HG03354 (cell line): ENCODE data around the gene EIF4A3.

ENCODE experiments used
- ATAC-seq: cut with Tn5 transposase; IDR thresholded peaks from one replicate; pipeline ENCODE4 v1.9.1; 2021; ENCODE audit warnings: mild to moderate bottlenecking; ENCODE audit not compliant: unreplicated experiment, poor library complexity, severe bottlenecking

Gene EIF4A3

GRCh38 chr17:80142929-80143328 lies 4.0 kb downstream of the EIF4A3 start:
- no peak for ATAC-seq

DNA sequence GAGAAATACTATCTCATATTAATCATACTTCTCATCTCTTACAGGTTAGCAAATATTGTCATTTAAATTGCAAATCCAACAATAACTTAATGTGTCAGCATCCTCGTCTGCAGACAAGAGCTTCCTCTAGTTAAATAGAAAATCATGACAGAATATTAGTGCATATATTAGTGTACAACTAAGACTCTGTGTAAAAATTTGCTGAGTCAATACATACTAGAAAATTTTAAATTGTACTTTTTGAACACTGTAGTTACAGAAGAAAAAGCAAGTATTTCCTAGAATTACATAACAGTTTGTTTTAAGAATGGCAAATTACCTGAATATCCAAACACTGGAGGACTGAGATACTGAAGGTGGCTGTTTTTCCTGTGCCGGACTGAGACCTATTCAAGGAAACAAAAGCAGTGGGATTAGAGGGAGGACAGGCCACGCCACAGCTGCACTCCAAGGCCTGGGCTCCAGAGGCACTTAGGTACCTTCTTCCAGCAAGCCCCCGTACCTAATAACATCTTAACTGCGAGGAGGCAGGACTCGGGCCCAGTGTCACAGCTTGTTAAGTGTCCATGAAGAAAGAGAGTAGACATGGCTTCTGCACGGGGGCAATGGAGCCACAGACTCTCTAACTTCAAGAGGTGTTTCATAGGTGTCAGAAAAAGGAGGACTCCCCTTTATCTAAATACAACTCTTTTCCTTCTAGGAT lies 5.3 kb downstream of the EIF4A3 start:
- no peak for ATAC-seq

DNA sequence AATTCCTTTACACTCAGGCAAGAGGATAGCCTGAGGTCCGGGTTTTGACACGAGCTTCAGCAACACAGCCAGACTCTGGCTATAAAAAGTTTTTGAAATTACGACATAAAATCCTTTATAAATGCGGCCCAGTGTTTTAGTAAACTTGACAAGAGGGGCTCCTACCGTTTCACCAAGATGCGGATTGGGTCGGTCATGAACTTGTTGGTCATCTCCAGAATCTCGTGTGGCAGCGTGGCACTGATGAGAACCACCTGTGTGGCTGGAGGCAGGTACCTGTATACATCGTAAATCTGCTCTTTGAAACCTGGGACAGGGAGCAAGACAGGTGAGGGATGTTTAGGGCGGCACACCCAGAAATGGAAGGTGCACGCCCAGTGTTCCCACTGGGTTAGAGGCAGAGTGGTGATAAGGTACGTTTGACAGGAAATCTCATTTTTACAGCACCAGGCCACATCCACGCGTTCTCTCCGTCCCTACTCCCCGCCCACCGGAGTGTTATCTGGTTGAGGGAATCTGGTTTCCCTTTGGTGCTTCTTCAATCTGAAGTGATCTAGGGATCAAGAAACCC lies 8.0 kb downstream of the EIF4A3 start:
- no peak for ATAC-seq

DNA sequence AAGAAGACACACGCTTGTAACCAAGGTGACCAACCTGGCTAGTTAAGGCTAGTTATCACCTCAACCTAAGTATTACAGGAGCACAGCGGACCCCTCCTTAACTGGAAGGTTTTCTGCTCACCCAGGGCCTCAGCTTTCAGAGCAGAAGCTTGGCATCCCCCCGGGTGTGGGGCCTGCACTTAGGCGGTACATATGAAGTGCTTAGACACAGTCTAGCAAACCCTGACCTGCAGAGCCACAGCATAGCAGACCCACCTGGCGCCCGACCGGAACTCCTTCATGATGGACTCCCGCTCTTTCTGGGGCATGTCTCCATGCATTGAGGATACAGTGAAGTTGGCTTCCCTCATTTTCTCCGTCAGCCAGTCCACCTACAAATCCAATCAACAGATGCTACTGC lies 9.8 kb downstream of the EIF4A3 start:
- no peak for ATAC-seq

DNA sequence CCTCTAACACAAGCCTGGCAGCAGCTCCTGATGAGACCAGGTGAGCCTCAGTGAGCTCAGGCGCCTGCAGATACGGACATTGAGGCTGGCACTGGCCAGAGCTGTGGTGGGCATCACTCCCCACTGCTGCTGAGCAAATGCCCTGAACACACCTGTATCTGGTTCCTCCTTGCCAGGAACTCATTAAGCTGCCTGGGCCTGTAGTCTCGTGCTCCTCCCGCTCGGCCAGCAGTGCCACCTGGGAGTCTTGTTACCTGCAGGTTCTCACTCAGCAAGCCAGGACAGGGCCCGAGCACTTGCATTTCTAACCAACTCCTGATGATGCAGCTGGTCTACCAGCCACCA lies 13.3 kb downstream of the EIF4A3 start:
- no peak for ATAC-seq

- no peak for ATAC-seq
These were observed 13.9 kb downstream of the EIF4A3 start for GRCh38 chr17:80132906-80133625.

DNA sequence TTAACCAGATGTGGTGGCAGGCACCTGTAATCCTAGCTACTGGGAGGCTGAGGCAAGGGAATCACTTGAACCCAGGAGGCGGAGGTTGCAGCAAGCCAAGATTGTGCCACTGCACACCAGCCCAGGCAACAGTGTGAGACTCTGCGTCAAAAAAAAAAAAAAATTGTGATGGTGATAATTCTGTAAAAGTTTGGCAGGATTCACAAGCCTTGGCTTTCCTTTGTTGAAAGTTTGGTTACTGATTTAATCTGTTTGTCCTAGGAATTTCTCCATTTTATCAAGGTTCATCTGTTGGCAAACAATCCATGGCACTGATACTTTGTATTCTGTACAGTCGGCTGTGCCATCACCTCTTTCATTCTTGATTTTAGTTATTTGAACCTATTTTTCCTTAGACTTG lies 15.9 kb downstream of the EIF4A3 start:
- no peak for ATAC-seq

DNA sequence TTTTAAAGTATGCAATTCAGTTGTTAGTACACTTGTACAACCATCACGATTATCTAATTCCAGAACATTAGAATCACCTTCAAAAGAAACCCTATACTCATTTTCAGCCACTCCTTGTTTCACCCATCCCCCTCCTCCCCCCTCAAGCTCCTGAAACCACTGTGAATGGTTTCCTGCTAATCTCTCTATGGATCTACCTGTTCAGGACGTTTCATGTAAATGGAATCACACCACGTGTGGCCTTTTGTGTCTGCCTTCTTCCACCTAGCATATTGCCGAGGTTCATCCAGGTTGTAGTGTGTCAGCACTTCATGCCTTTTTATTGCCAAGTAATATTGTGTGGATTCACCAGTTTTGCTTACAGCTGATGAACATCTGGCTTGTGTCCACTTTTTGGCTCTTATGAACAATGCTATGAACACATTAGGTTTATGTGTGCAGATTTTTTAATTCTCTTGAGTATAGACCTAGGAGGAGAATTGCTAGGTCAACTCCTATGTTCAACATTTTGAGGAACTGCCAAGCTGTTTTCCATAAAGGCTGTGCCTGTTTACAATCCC lies 17.8 kb downstream of the EIF4A3 start:
- ATAC-seq: no peak

DNA sequence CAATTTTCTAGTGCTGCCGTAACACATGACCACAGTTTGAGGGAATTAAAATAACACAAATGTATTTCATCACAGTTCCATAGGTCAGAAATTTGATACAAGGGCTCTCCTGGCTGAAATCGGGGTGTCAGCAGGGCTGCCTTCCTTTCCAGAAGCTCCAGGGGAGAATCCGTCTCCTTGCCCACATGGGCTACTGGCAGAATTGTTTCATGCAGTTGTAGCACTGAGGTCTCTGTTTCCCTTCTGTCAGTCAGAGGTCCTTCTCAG lies 20.5 kb downstream of the EIF4A3 start:
- no peak for ATAC-seq

GRCh38 chr17:80125656-80126448 lies 21.1 kb downstream of the EIF4A3 start:
- no peak for ATAC-seq

- ATAC-seq: no peak
These were observed 22.5 kb downstream of the EIF4A3 start for GRCh38 chr17:80124351-80124981.

DNA sequence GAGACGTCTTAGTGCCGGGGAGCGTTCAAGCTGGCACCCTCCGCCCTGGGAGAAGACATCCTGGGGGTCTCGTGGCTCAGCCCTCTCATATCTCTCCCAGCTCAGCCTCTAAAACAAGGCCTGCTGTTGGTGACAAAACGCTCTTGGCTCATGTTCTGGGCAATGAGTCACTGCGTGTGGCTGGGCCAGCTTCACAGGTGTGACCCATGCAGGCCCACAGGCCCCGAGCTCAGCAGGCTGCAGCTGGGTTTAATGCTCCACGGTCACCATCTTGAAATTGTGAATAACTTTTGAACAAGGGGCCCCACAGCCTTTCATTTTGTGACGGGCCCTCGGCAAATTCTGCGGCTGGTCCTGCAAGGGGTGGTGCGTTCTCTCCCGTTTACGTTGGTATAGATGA lies 23.1 kb downstream of the EIF4A3 start:
- no peak for ATAC-seq

- no peak for ATAC-seq
These were observed 23.9 kb downstream of the EIF4A3 start for GRCh38 chr17:80122926-80123505.

DNA sequence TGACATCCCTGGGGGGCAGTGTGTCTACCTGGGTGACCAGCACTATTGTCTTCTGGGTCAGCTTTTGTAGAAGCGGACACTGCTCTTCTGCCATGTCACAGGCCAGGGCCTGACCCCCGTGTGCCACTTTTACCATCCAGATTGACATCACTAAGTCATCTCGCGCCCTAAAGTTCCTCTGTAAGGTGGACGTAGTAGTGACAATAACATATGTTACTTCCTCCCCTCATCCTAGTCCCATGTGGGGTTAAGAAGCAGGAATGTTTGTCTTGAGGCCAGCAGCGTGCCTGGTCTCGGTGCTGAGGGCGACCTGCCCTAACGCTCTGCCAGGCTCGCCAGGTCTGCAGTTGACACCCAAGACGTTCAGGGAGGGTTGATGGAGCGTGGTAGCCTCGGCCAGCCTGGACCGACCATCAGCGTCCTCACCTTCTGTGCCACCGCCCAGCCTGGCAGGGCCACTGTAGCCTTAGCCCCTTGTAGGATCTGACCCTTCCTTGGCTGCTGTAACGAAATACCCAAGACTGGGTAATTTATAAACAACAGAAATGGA lies 24.8 kb downstream of the EIF4A3 start:
- no peak for ATAC-seq

- ATAC-seq: no peak
These were observed 27.1 kb downstream of the EIF4A3 start for GRCh38 chr17:80119839-80120238.

DNA sequence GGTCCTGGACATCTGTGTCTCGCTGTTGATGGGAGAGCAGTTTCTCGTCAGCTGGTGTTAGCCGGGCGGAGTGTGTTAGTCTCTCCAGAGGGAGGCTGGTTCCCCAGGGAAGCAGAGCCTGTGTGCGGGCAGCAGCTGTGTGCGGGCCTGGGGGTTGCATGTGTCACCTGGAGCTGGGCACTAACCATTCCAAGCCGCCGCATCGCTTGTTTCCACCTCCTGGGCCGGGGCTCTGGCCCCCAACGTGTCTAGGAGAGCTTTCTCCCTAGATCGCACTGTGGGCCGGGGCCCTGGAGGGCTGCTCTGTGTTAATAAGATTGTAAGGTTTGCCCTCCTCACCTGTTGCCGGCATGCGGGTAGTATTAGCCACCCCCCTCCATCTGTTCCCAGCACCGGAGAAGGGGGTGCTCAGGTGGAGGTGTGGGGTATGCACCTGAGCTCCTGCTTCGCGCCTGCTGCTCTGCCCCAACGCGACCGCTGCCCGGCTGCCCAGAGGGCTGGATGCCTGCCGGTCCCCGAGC lies 27.6 kb downstream of the EIF4A3 start:
- ATAC-seq: no peak

DNA sequence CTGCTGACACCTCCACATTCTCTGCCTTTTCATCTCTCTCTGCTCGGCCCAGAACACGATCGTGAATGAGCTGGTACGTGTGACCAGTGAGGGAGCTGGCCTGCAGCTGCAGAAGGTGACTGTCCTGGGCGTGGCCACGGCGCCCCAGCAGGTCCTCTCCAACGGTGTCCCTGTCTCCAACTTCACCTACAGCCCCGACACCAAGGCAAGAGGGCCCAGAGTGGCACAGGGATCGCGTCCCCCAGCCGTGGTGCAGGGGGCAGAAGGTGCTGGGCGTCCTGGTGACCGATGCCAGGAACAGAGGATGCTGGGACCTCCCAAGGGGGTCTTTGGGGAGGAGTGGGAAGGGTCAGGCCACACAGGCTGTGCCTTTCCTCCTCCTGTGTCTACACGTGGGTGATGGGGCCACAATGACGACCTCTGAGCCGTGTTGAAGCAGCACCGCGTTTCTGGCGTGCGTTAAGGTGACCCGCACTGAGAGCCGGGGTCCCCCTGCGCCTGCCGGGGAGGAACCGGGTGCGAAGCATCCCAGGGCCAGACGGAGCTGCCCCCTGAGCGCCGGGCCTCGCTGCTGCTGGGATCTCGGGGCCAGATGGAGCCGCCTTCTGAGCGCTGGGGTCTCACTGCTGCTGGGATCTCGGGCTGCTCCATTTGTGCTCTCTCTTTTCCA lies 28.2 kb downstream of the EIF4A3 start:
- ATAC-seq: no peak

DNA sequence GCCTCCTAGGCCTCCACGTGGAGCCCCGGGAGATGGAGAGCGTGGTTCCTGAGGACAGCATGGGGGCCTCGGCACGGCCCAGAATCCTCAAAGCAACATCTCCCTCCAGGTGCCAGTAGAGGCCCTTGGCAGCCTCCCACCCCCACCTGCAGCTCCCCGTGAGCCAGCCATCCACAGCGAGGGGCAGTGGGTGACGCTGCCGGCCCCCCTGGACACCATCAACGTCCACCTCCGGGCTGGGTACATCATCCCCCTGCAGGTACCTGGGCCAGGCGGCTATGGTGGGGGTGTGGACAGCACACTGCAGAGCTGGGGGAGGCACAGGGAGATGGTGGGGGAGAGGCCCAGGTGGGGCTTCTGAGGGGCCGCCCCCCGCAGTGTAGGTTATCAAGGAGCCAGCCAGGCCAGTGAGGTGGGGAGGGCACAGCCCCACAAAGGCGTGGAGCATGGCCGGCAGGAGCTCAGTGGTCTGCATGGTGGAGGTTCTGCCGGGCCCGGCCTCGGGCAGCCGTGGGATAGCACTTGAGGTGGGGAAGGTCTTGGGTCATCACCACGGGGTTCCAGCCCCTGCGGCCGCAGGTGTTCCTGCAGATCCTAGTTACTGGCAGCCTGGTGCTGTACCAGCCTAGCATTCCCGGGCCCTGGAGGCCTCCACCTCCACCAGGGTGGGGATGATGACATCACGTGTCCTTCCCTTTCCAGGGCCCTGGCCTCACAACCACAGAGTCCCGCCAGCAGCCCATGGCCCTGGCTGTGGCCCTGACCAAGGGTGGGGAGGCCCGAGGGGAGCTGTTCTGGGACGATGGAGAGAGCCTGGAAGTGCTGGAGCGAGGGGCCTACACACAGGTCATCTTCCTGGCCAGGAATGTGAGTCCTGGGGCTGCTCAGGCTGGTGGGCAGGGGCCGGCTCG lies 29.2 kb downstream of the EIF4A3 start:
- ATAC-seq: no peak
